Mucosa of gallbladder (tissue), 1 donor: ENCODE results near the gene CHPT1. TPM values are rescaled to one million over a fixed set of nuclear protein-coding genes. Genes with fewer than 3 reads are reported as not detected.
"Not testable (repeated sequence)": the region's sequence is repeated elsewhere in the genome, so short reads cannot be mapped to it uniquely, and the experiment has no call there.

Experiments used
- DNase-seq: peaks from one replicate; pipeline ENCODE4 v3.0.0-alpha.2; 2020; ENCODE audit warnings: low spot score
- total RNA-seq: library from RNA; stranded (reverse); gene quantifications from one replicate; pipeline ENCODE4 v1.2.1, GENCODE V29; 2021
- donor health status: DM: no; HTN: no; CAD: no.

CHPT1 gene
- 88.7 TPM for total RNA-seq

- peak; percentile 57 for DNase-seq
These were observed at the start of gene CHPT1 for GRCh38 chr12:101697197-101697929. Gene CHPT1 (plus strand): TSS chr12:101697640. CDS start chr12:101697862, 222 bp downstream.

GRCh38 chr12:101647711-101648110 lies 49.7 kb upstream of the CHPT1 start:
- no peak for DNase-seq

GRCh38 chr12:101648195-101648594 lies 49.2 kb upstream of the CHPT1 start:
- no peak for DNase-seq

- no peak for DNase-seq
These were observed 46.9 kb upstream of the CHPT1 start for GRCh38 chr12:101650346-101651117.

- no peak for DNase-seq
These were observed 44.4 kb upstream of the CHPT1 start for GRCh38 chr12:101653030-101653429.

GRCh38 chr12:101653503-101653902 lies 43.9 kb upstream of the CHPT1 start:
- DNase-seq: no peak

- no peak for DNase-seq
These were observed 43.0 kb upstream of the CHPT1 start for GRCh38 chr12:101654442-101654841.

- no peak for DNase-seq
These were observed 42.0 kb upstream of the CHPT1 start for GRCh38 chr12:101655393-101655792.

- not testable (repeated sequence) for DNase-seq
These were observed 36.8 kb upstream of the CHPT1 start for GRCh38 chr12:101660662-101661061.

GRCh38 chr12:101663298-101663697 lies 34.1 kb upstream of the CHPT1 start:
- DNase-seq: no peak

GRCh38 chr12:101664992-101665391 lies 32.4 kb upstream of the CHPT1 start:
- no peak for DNase-seq

GRCh38 chr12:101666052-101666728 lies 31.2 kb upstream of the CHPT1 start:
- DNase-seq: no peak

- no peak for DNase-seq
These were observed 29.8 kb upstream of the CHPT1 start for GRCh38 chr12:101667591-101667990.

- DNase-seq: peak; percentile 65
These were observed 27.3 kb upstream of the CHPT1 start for GRCh38 chr12:101670007-101670671.

GRCh38 chr12:101671157-101671791 lies 26.2 kb upstream of the CHPT1 start:
- peak; percentile 27 for DNase-seq

GRCh38 chr12:101671833-101672232 lies 25.6 kb upstream of the CHPT1 start:
- no peak for DNase-seq

- DNase-seq: no peak
These were observed 21.9 kb upstream of the CHPT1 start for GRCh38 chr12:101675555-101675954.

- DNase-seq: not testable (repeated sequence)
These were observed 20.9 kb upstream of the CHPT1 start for GRCh38 chr12:101676497-101676896.

GRCh38 chr12:101678081-101678480 lies 19.4 kb upstream of the CHPT1 start:
- no peak for DNase-seq

- DNase-seq: no peak
These were observed 17.2 kb upstream of the CHPT1 start for GRCh38 chr12:101680240-101680639.

- no peak for DNase-seq
These were observed 16.8 kb upstream of the CHPT1 start for GRCh38 chr12:101680647-101681046.
